ENCODE measurements around the gene RWDD4. TPM values are rescaled to one million over a fixed set of nuclear protein-coding genes. Genes with fewer than 3 reads are reported as not detected.

RWDD4 gene
- total RNA-seq, 1 donor from 2014 or later = 18.0 TPM

- Histone ChIP-seq H3K4me3 (peak overlapping the region; percentile 94), H3K4me1 (peaks cover 36% of the 10 kb centered on the region), H3K9me3 (replicated peaks) (no peaks in the 10 kb centered on the region), H3K27me3 (ENCODE audit: low read depth) (no peaks in the 10 kb centered on the region), H3K27ac (replicated peaks) (no peak overlapping the region), H3K36me3 (peaks cover 29% of the 10 kb centered on the region)
- intact Hi-C loops (cut with micrococcal nuclease) = no loop called here
- DNase-seq = no peak
- no peak for TF ChIP-seq CTCF (IDR thresholded peaks at IDR 0.05; ENCODE audit: borderline replicate concordance)
Measured at GRCh38 chr4:183657564-183657963, 1.4 kb downstream of the RWDD4 start.

DNA sequence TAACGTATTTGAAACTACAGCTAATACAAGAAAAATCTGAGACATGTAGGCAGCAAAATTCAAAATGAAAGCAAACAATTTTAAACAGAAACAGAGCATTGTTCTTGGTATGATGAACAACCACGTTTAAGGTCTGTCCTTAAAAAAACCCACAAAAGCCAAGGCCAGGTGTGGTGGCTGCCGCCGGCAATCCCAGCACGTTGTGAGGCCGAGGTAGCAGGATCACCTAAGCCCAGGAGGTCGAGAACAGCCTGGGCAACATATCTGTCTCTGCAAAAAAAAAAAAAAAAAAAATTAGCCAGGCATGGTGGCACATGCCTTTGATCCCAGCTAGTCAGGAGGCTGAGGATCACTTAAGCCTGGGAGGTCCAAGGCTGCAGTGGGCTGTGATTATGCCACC, 13.7 kb downstream of the RWDD4 start:
- Histone ChIP-seq H3K36me3 (peaks cover 78% of the 10 kb centered on the region), H3K27me3 (ENCODE audit: low read depth) (no peaks in the 10 kb centered on the region), H3K4me3 (no peak overlapping the region), H3K9me3 (replicated peaks) (no peaks in the 10 kb centered on the region), H3K4me1 (no peaks in the 10 kb centered on the region), H3K27ac (replicated peaks) (no peak overlapping the region)
- intact Hi-C loops (cut with micrococcal nuclease) = no loop called here
- TF ChIP-seq CTCF (IDR thresholded peaks at IDR 0.05; ENCODE audit: borderline replicate concordance) = no peak
- DNase-seq = no peak

GRCh38 chr4:183639291-183639690, 19.7 kb downstream of the RWDD4 start:
- intact Hi-C loops (cut with micrococcal nuclease) = no loop called here
- no peak overlapping the region for H3K4me3 ChIP-seq
- H3K36me3 ChIP-seq = peaks cover 17% of the 10 kb centered on the region
- TF ChIP-seq CTCF (IDR thresholded peaks at IDR 0.05; ENCODE audit: borderline replicate concordance) = no peak
- no peak overlapping the region for H3K27ac ChIP-seq (replicated peaks)
- H3K4me1 ChIP-seq = no peaks in the 10 kb centered on the region
- DNase-seq = no peak
- no peaks in the 10 kb centered on the region for H3K9me3 ChIP-seq (replicated peaks)
- H3K27me3 ChIP-seq (ENCODE audit: low read depth) = no peaks in the 10 kb centered on the region

DNA sequence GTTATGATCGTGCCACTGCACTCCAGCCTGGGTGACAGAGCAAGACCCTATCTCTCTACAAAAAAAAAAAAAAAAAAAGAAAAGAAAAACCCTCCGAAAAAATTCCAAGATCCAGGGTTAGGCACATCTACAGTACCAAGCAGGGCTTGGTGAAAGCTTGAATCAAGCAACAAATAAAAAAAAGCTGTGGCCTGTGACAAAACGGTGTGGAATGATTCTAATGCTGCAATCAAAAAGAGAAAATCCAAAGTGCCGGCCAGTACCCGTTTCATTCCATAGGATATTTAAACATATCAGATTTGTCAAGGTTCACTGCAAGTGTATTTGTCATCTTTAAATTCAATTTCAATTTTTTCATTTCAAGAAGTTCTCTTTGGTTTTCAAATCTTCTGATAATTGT, 20.5 kb downstream of the RWDD4 start:
- TF ChIP-seq CTCF (IDR thresholded peaks at IDR 0.05; ENCODE audit: borderline replicate concordance) = no peak
- Histone ChIP-seq H3K36me3 (peaks cover 9% of the 10 kb centered on the region), H3K27ac (replicated peaks) (no peak overlapping the region), H3K4me1 (no peaks in the 10 kb centered on the region), H3K4me3 (no peak overlapping the region), H3K27me3 (ENCODE audit: low read depth) (no peaks in the 10 kb centered on the region), H3K9me3 (replicated peaks) (no peaks in the 10 kb centered on the region)
- intact Hi-C loops (cut with micrococcal nuclease) = no loop called here
- DNase-seq = no peak

- DNase-seq = no peak
- Histone ChIP-seq H3K4me1 (no peaks in the 10 kb centered on the region), H3K9me3 (replicated peaks) (no peaks in the 10 kb centered on the region), H3K27ac (replicated peaks) (no peak overlapping the region), H3K36me3 (peaks cover 2% of the 10 kb centered on the region), H3K4me3 (no peak overlapping the region), H3K27me3 (ENCODE audit: low read depth) (no peaks in the 10 kb centered on the region)
- intact Hi-C loops (cut with micrococcal nuclease) = no loop called here
- no peak for TF ChIP-seq CTCF (IDR thresholded peaks at IDR 0.05; ENCODE audit: borderline replicate concordance)
Measured at GRCh38 chr4:183637461-183637860, 21.5 kb downstream of the RWDD4 start.

DNA sequence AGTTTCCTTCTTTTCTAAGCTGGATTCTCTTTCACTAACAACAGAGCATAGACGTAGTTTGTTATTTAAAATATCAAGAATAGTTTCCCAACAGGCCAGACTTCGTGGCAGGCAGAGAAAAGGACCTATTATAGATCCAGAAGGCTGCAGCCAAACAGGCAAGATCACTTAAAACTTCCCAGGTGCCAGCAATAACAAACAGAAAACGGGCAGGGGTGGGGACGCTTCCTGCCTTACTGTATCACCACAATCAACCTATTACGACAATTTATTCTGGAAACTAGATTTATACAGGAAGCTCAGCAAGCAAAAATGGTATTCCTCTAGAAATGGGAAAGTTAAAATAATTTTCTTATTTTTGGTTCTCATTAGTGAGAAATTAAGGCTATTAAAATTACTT, 22.1 kb downstream of the RWDD4 start:
- intact Hi-C loops (cut with micrococcal nuclease) = no loop called here
- H3K4me1 ChIP-seq = no peaks in the 10 kb centered on the region
- no peak overlapping the region for H3K27ac ChIP-seq (replicated peaks)
- DNase-seq = no peak
- no peak for TF ChIP-seq CTCF (IDR thresholded peaks at IDR 0.05; ENCODE audit: borderline replicate concordance)
- H3K36me3 ChIP-seq = no peaks in the 10 kb centered on the region
- H3K9me3 ChIP-seq (replicated peaks) = no peaks in the 10 kb centered on the region
- H3K4me3 ChIP-seq = no peak overlapping the region
- no peaks in the 10 kb centered on the region for H3K27me3 ChIP-seq (ENCODE audit: low read depth)
